A549 (cell line): ENCODE measurements around the gene ROR1. TPM values are rescaled to one million over a fixed set of nuclear protein-coding genes. Genes with fewer than 3 reads are reported as not detected.

Experiments
- ATAC-seq, 2 experiments: fragments of 200-7000 bp in 1 of 2; fragments of >200 bp in 1 of 2; cut with Nextera tagmentation in 1 of 2; cut with Tn5 transposase in 1 of 2; 3 replicates each; pipeline versions ENCODE4 v1.8.0 to v1.9.1; 2018 to 2020; ENCODE audit warnings: mild to moderate bottlenecking in 1 of 2, moderate library complexity in 1 of 2
- CTCF ChIA-PET: fragments of 300-600 bp; sonication (Branson Sonifier 250); formaldehyde crosslinking; extraction: SDS; loops from one replicate; lab custom pipeline; 2021; ENCODE audit warnings: antibody characterized with exemption, inconsistent platforms; lab: Yijun Ruan, JAX
- POLR2A ChIA-PET: fragments of 350-600 bp; formaldehyde crosslinking; extraction: SDS; loops from one replicate; lab custom pipeline; 2021; ENCODE audit warnings: antibody characterized with exemption, inconsistent platforms; lab: Yijun Ruan, JAX
- DNase-seq, 2 experiments: peaks; one replicate each; pipeline versions ENCODE4 v3.0.0 to v3.0.0-alpha.2; 2011 to 2016; ENCODE audit warnings: low read depth in 1 of 2, low spot score in 1 of 2
- FAIRE-seq: peaks from 2 replicates; lab custom pipeline; 2011; peaks lifted over from hg19 to GRCh38; lab: Jason Lieb, UNC
- H3K27ac ChIP-seq, 2 experiments: fragments of >200 bp; sonication (Bioruptor Twin); formaldehyde crosslinking; 3 replicates each; pipeline ENCODE4 v1.5.1; 2016 to 2017
- H3K4me1 ChIP-seq: fragments of >200 bp; sonication (Bioruptor Twin); formaldehyde crosslinking; 3 replicates; pipeline ENCODE4 v1.6.1; 2016
- H3K4me2 ChIP-seq: fragments of >200 bp; sonication (Bioruptor Twin); formaldehyde crosslinking; 3 replicates; pipeline ENCODE4 v1.6.1; 2016
- H3K4me3 ChIP-seq: fragments of >200 bp; sonication (Bioruptor Twin); formaldehyde crosslinking; 3 replicates; pipeline ENCODE4 v1.5.1; 2016
- H3K9me3 ChIP-seq: fragments of >200 bp; sonication (Bioruptor Twin); formaldehyde crosslinking; 3 replicates; pipeline ENCODE4 v1.6.1; 2016
- ELK1 ChIP-seq: fragments of 150-350 bp; IDR thresholded peaks from 2 replicates; pipeline ENCODE4 v1.6.1; 2014; ENCODE audit warnings: low read depth, mild to moderate bottlenecking, low read length
- HOXA7 ChIP-seq: fragments of 250-450 bp; sonication (Bioruptor Pico); IDR thresholded peaks from 2 replicates; pipeline ENCODE4 v1.5.0; 2020; ENCODE audit warnings: mild to moderate bottlenecking, moderate library complexity
- HOXB13 ChIP-seq: fragments of 250-450 bp; sonication (Bioruptor Pico); IDR thresholded peaks from 2 replicates; pipeline ENCODE4 v1.5.0; 2020; ENCODE audit warnings: low read depth, mild to moderate bottlenecking, moderate library complexity
- JUNB ChIP-seq: fragments of >200 bp; sonication (Bioruptor Twin); formaldehyde crosslinking; IDR thresholded peaks from 2 replicates; pipeline ENCODE4 v1.6.1; 2016
- KDM5A ChIP-seq: fragments of 200-600 bp; sonication (generic); IDR thresholded peaks from 2 replicates; pipeline ENCODE4 v1.6.1; 2016; ENCODE audit warnings: antibody characterized with exemption, mild to moderate bottlenecking
- MAFK ChIP-seq: fragments of 450-650 bp; IDR thresholded peaks from 2 replicates; pipeline ENCODE4 v1.6.1; 2014; ENCODE audit not compliant: partially characterized antibody
- NFE2L2 ChIP-seq: fragments of 150-350 bp; conservative IDR thresholded peaks from 2 replicates; pipeline ENCODE4 v1.6.1; 2014; ENCODE audit warnings: low read length
- NPAS2 ChIP-seq: fragments of 250-450 bp; sonication (Bioruptor Pico); IDR thresholded peaks from 2 replicates; pipeline ENCODE4 v1.8.0; 2022; ENCODE audit warnings: mild to moderate bottlenecking, moderate library complexity, borderline replicate concordance
- NR3C1 ChIP-seq: fragments of >200 bp; sonication (Bioruptor Twin); formaldehyde crosslinking; IDR thresholded peaks from 3 replicates; pipeline ENCODE4 v1.6.1; 2017
- POLR2A ChIP-seq: IDR thresholded peaks from 2 replicates; pipeline ENCODE4 v1.6.1; 2012; ENCODE audit warnings: mild to moderate bottlenecking, low read length
- POLR2AphosphoS2 ChIP-seq: conservative IDR thresholded peaks from 2 replicates; pipeline ENCODE4 v1.6.1; 2012; ENCODE audit warnings: low read length, improper control_type of control experiment, inconsistent platforms
- ZC3H11A ChIP-seq: fragments of 450-650 bp; IDR thresholded peaks from 2 replicates; pipeline ENCODE4 v1.6.1; 2014; ENCODE audit warnings: antibody characterized with exemption, mild to moderate bottlenecking
- ZNF302 ChIP-seq: fragments of 250-450 bp; sonication (Bioruptor Pico); IDR thresholded peaks from 2 replicates; pipeline ENCODE4 v1.9.0; 2021; ENCODE audit warnings: inconsistent platforms, mild to moderate bottlenecking, moderate library complexity
- WGBS: methylation state at CpG from one replicate; pipeline ENCODE4 v1.1.6; 2017; ENCODE audit errors: missing lambda C conversion rate; 5-methylcytosine and 5-hydroxymethylcytosine counted together
- polyA plus RNA-seq, 4 experiments: library from polyadenylated mRNA; depleted of rRNA in 3 of 4; stranded (reverse); fragments of >200 nt; fragmentation: RNase III in 1 of 4; extraction: RNeasy Plus Mini Kit Qiagen cat#74134 plus additional on column Dnase treatment in 1 of 4; gene quantifications; 2 replicates in 3 of 4; 3 replicates in 1 of 4; pipeline ENCODE4 v1.2.3, GENCODE V29; 2011 to 2017
- TF ChIP-seq, protein P1 (sequence below): fragments of 200-600 bp; sonication (generic); IDR thresholded peaks from 2 replicates; pipeline ENCODE4 v1.6.1; 2016; ENCODE audit warnings: antibody characterized with exemption, mild to moderate bottlenecking, moderate library complexity
- TF ChIP-seq, protein P2 (sequence below): fragments of 250-450 bp; sonication (Bioruptor Pico); IDR thresholded peaks from 2 replicates; pipeline ENCODE4 v1.5.0; 2021; ENCODE audit warnings: mild to moderate bottlenecking, moderate library complexity, borderline replicate concordance
- TF ChIP-seq, protein P3 (sequence below): IDR thresholded peaks from 2 replicates; pipeline ENCODE4 v1.6.1; 2012
- TF ChIP-seq, protein P4 (sequence below): IDR thresholded peaks from 2 replicates; pipeline ENCODE4 v1.6.1; 2012; ENCODE audit warnings: low read depth, borderline replicate concordance

ROR1 gene
- polyA plus RNA-seq, 2 of the 4 experiments (the other 2 are of a cell fraction), result 6.5 to 19.0 TPM

DNA sequence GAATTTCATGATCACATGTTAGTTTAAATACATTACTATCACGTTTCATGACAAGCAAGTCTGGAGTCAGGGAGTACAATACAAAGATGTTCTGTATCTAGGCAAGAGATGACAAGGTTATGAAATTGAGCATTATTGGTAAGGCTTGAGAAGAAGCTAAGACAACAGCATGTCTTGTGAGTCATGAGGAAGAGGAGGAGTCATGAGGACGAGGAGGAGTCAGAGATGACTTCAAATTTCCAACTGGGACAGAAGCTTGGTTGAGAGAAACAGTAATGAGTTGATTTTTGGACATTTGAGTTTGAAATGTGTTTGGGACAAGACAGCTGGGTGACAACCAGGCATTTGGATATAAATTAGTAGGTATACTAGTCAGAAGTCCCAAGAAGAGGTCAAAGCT lies 425.3 kb downstream of the ROR1 start:
- Histone ChIP-seq H3K4me1 (no peaks in the 10 kb centered on the region), H3K9me3 (no peaks in the 10 kb centered on the region), H3K4me3 (no peak overlapping the region), H3K27ac (no peak overlapping the region), H3K4me2 (no peak overlapping the region)
- peak in 1 of 2 experiments; percentile 4 for DNase-seq
- no peak for TF ChIP-seq NFE2L2
- TF ChIP-seq, protein P1, sequence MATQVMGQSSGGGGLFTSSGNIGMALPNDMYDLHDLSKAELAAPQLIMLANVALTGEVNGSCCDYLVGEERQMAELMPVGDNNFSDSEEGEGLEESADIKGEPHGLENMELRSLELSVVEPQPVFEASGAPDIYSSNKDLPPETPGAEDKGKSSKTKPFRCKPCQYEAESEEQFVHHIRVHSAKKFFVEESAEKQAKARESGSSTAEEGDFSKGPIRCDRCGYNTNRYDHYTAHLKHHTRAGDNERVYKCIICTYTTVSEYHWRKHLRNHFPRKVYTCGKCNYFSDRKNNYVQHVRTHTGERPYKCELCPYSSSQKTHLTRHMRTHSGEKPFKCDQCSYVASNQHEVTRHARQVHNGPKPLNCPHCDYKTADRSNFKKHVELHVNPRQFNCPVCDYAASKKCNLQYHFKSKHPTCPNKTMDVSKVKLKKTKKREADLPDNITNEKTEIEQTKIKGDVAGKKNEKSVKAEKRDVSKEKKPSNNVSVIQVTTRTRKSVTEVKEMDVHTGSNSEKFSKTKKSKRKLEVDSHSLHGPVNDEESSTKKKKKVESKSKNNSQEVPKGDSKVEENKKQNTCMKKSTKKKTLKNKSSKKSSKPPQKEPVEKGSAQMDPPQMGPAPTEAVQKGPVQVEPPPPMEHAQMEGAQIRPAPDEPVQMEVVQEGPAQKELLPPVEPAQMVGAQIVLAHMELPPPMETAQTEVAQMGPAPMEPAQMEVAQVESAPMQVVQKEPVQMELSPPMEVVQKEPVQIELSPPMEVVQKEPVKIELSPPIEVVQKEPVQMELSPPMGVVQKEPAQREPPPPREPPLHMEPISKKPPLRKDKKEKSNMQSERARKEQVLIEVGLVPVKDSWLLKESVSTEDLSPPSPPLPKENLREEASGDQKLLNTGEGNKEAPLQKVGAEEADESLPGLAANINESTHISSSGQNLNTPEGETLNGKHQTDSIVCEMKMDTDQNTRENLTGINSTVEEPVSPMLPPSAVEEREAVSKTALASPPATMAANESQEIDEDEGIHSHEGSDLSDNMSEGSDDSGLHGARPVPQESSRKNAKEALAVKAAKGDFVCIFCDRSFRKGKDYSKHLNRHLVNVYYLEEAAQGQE, result no peak
- WGBS, result 18% methylated on average over 2 of the region's 2 CpGs
- ChIA-PET POLR2A (no interaction called here), CTCF (no interaction called here)
- no peak for FAIRE-seq
- no peak for ATAC-seq

- H3K27ac ChIP-seq, result no peak overlapping the region
- H3K4me1 ChIP-seq, result no peaks in the 10 kb centered on the region
- 88% methylated on average over 1 of the region's 1 CpG for WGBS
- TF ChIP-seq POLR2AphosphoS2, result no peak
- TF ChIP-seq POLR2A, result no peak
- TF ChIP-seq MAFK, result peak; percentile 55
- no peak for TF ChIP-seq HOXA7 (CRISPR knock-in tag)
- DNase-seq (no peak), FAIRE-seq (no peak), ATAC-seq (no peak)
- H3K4me3 ChIP-seq, result no peak overlapping the region
- CTCF ChIA-PET, result no interaction called here
- POLR2A ChIA-PET, result no interaction called here
- H3K4me2 ChIP-seq, result no peak overlapping the region
- no peaks in the 10 kb centered on the region for H3K9me3 ChIP-seq
Observed at GRCh38 chr1:64200064-64200463, 426.2 kb downstream of the ROR1 start.

GRCh38 chr1:64203420-64203819 lies 429.6 kb downstream of the ROR1 start, which contains the start of gene UBE2U:
UBE2U (plus strand) TSS chr1:64203623; CDS start chr1:64204051, 428 bp downstream.
- CTCF ChIA-PET, result no interaction called here
- no peaks in the 10 kb centered on the region for H3K4me1 ChIP-seq
- H3K4me2 ChIP-seq, result no peak within 1 kb of the TSS
- TF ChIP-seq, protein P2, sequence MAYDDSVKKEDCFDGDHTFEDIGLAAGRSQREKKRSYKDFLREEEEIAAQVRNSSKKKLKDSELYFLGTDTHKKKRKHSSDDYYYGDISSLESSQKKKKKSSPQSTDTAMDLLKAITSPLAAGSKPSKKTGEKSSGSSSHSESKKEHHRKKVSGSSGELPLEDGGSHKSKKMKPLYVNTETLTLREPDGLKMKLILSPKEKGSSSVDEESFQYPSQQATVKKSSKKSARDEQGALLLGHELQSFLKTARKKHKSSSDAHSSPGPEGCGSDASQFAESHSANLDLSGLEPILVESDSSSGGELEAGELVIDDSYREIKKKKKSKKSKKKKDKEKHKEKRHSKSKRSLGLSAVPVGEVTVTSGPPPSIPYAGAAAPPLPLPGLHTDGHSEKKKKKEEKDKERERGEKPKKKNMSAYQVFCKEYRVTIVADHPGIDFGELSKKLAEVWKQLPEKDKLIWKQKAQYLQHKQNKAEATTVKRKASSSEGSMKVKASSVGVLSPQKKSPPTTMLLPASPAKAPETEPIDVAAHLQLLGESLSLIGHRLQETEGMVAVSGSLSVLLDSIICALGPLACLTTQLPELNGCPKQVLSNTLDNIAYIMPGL (CRISPR knock-in tag), result no peak
- TF ChIP-seq ELK1 (no peak), NPAS2 (CRISPR knock-in tag) (no peak), JUNB (no peak), HOXB13 (no peak), NR3C1 (no peak), ZC3H11A (no peak), KDM5A (no peak), ZNF302 (no peak), NFE2L2 (no peak)
- TF ChIP-seq, protein P3, sequence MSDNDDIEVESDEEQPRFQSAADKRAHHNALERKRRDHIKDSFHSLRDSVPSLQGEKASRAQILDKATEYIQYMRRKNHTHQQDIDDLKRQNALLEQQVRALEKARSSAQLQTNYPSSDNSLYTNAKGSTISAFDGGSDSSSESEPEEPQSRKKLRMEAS, result no peak
- TF ChIP-seq, protein P4, sequence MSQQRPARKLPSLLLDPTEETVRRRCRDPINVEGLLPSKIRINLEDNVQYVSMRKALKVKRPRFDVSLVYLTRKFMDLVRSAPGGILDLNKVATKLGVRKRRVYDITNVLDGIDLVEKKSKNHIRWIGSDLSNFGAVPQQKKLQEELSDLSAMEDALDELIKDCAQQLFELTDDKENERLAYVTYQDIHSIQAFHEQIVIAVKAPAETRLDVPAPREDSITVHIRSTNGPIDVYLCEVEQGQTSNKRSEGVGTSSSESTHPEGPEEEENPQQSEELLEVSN, result no peak
- FAIRE-seq (no peak), ATAC-seq (no peak), DNase-seq (no peak)
- no peaks in the 10 kb centered on the region for H3K9me3 ChIP-seq
- no peak within 1 kb of the TSS for H3K27ac ChIP-seq
- no peak within 1 kb of the TSS for H3K4me3 ChIP-seq
- WGBS, result 85% methylated on average over 21 of the region's 23 CpGs
- POLR2A ChIA-PET, result no interaction called here
